Neural cell (in vitro differentiated cells): ENCODE results near the gene FABP7. TPM values are rescaled to one million over a fixed set of nuclear protein-coding genes. Genes with fewer than 3 reads are reported as not detected.
"Not testable (repeated sequence)": the region's sequence is repeated elsewhere in the genome, so short reads cannot be mapped to it uniquely, and the experiment has no call there.

ENCODE experiments used
- H2AFZ ChIP-seq: fragments of 200-600, 300-800 bp; sonication (generic), shearing (Covaris generic); 2 replicates; pipeline ENCODE4 v1.6.0; 2014; ENCODE audit warnings: low read depth, mild to moderate bottlenecking, antibody characterized with exemption, low read length, moderate library complexity
- H3F3A ChIP-seq: fragments of 200-600 bp; shearing (Covaris generic); 2 replicates; pipeline ENCODE4 v1.6.1; 2016; ENCODE audit warnings: mild to moderate bottlenecking, moderate library complexity, mixed read lengths, antibody characterized with exemption, low read length; ENCODE audit not compliant: insufficient read depth, poor library complexity, severe bottlenecking
- H3K27ac ChIP-seq: fragments of 200-600, 300-800 bp; sonication (generic), shearing (Covaris generic); 2 replicates; pipeline ENCODE4 v1.5.1; 2014; ENCODE audit warnings: mild to moderate bottlenecking, low read length, moderate library complexity
- H3K27me3 ChIP-seq: fragments of 300-800, 200-600 bp; sonication (generic), shearing (Covaris generic); 2 replicates; pipeline ENCODE4 v1.6.0; 2014; ENCODE audit warnings: mild to moderate bottlenecking, low read depth, low read length, moderate library complexity; ENCODE audit not compliant: insufficient read depth
- H3K36me3 ChIP-seq: fragments of 300-800, 200-600 bp; sonication (generic), shearing (Covaris generic); 2 replicates; pipeline ENCODE4 v1.5.1; 2014; ENCODE audit warnings: mild to moderate bottlenecking, antibody characterized with exemption, low read length, moderate library complexity; ENCODE audit not compliant: insufficient read depth
- H3K4me2 ChIP-seq: fragments of 300-800, 200-600 bp; sonication (generic), shearing (Covaris generic); 2 replicates; pipeline ENCODE4 v1.6.0; 2014; ENCODE audit warnings: mild to moderate bottlenecking, low read length
- H3K4me3 ChIP-seq: fragments of 300-800, 200-600 bp; sonication (generic), shearing (Covaris generic); 2 replicates; pipeline ENCODE4 v1.5.1; 2014; ENCODE audit warnings: mild to moderate bottlenecking, low read length, moderate library complexity
- H3K79me2 ChIP-seq: fragments of 200-600 bp; shearing (Covaris generic); replicated peaks from 2 replicates; pipeline ENCODE4 v1.6.0; 2014; ENCODE audit warnings: mild to moderate bottlenecking, low read length, moderate library complexity; ENCODE audit not compliant: insufficient read depth
- H3K9ac ChIP-seq: fragments of 300-800, 200-600 bp; sonication (generic), shearing (Covaris generic); 2 replicates; pipeline ENCODE4 v1.6.1; 2016; ENCODE audit warnings: mild to moderate bottlenecking, low read length, mixed read lengths
- H3K9me2 ChIP-seq: fragments of 200-600 bp; shearing (Covaris generic); 2 replicates; pipeline ENCODE4 v1.6.1; 2016; ENCODE audit warnings: mild to moderate bottlenecking, low read length, mixed read lengths; ENCODE audit not compliant: insufficient read depth
- H3K9me3 ChIP-seq: fragments of 200-600, 300-800 bp; sonication (generic), shearing (Covaris generic); 2 replicates; pipeline ENCODE4 v1.6.1; 2016; ENCODE audit warnings: mild to moderate bottlenecking, mixed run types, low read length, moderate library complexity, mixed read lengths
- H4K20me1 ChIP-seq: fragments of 200-600 bp; shearing (Covaris generic); 2 replicates; pipeline ENCODE4 v1.6.1; 2016; ENCODE audit warnings: mild to moderate bottlenecking, mixed run types; ENCODE audit not compliant: insufficient read depth
- EP300 ChIP-seq: fragments of 450-650 bp; conservative IDR thresholded peaks from 2 replicates; pipeline ENCODE4 v1.6.1; 2014; ENCODE audit warnings: antibody characterized with exemption, mild to moderate bottlenecking, moderate library complexity; ENCODE audit not compliant: poor library complexity, severe bottlenecking
- EZH2 ChIP-seq: fragments of 200-600, 300-800 bp; shearing (Covaris generic), sonication (generic); IDR thresholded peaks from 2 replicates; pipeline ENCODE4 v1.6.1; 2014; ENCODE audit warnings: antibody characterized with exemption, low read length, borderline replicate concordance, mild to moderate bottlenecking; ENCODE audit not compliant: insufficient read depth, poor library complexity, severe bottlenecking
- MXI1 ChIP-seq: fragments of 450-650 bp; conservative IDR thresholded peaks from 2 replicates; pipeline ENCODE4 v1.6.1; 2014; ENCODE audit warnings: antibody characterized with exemption, mild to moderate bottlenecking; ENCODE audit not compliant: poor library complexity, severe bottlenecking
- POLR2AphosphoS5 ChIP-seq: IDR thresholded peaks from 2 replicates; pipeline ENCODE4 v1.6.1; 2012
- RAD21 ChIP-seq: fragments of 450-650 bp; conservative IDR thresholded peaks from 2 replicates; pipeline ENCODE4 v1.6.1; 2014; ENCODE audit warnings: antibody characterized with exemption, mild to moderate bottlenecking, moderate library complexity
- REST ChIP-seq: IDR thresholded peaks from 2 replicates; pipeline ENCODE4 v1.6.1; 2012; ENCODE audit warnings: borderline replicate concordance
- SMC3 ChIP-seq: fragments of 450-650 bp; conservative IDR thresholded peaks from 2 replicates; pipeline ENCODE4 v1.6.1; 2014; ENCODE audit warnings: antibody characterized with exemption, mild to moderate bottlenecking, moderate library complexity; ENCODE audit not compliant: poor library complexity
- TAF1 ChIP-seq: IDR thresholded peaks from 2 replicates; pipeline ENCODE4 v1.6.1; 2012; ENCODE audit warnings: low read depth
- polyA plus RNA-seq: library from polyadenylated mRNA; depleted of rRNA; stranded (reverse); fragments of >200 nt; gene quantifications from 2 replicates; pipeline ENCODE4 v1.2.3, GENCODE V29; 2014
- TF ChIP-seq, protein P1 (sequence below): fragments of 450-650 bp; IDR thresholded peaks from 2 replicates; pipeline ENCODE4 v1.5.1; 2014; ENCODE audit warnings: antibody characterized with exemption, mild to moderate bottlenecking, moderate library complexity; ENCODE audit not compliant: poor library complexity, severe bottlenecking

Gene FABP7
- polyA plus RNA-seq, 1 donor from 2014 or later = 37.2 TPM

DNA sequence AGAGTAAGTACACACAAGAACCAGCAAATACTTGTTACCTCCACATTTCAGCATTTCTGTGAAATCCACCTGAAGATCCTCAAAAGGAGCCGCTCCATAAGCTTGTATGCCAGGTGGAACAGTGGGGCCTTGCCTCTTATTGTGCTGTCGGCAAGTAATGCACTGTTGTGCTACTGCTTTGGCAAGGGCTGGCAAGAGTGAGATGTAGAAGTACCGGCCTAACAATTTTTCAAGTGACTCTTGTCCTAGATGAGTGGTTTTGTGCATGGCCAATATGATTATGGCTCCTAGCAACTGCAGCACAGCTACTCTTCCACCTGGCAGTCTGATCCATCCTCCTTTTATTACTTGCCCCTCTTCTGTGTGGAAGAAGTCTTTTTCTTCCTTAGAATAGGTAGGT is 34.7 kb upstream of the FABP7 start:
- H4K20me1 ChIP-seq, H3K36me3 ChIP-seq, H2AFZ ChIP-seq, H3K79me2 ChIP-seq, H3K9ac ChIP-seq, H3K4me2 ChIP-seq, H3K9me2 ChIP-seq, H3K27me3 ChIP-seq, H3K4me3 ChIP-seq, H3K27ac ChIP-seq, H3K9me3 ChIP-seq, H3F3A ChIP-seq: not testable (repeated sequence)

- Histone ChIP-seq H3K36me3 (no peaks in the 10 kb centered on the region), H3K79me2 (no peaks in the 10 kb centered on the region), H3K9me2 (no peaks in the 10 kb centered on the region), H3K4me3 (no peak overlapping the region), H4K20me1 (no peaks in the 10 kb centered on the region), H2AFZ (no peak overlapping the region), H3K27ac (no peak overlapping the region), H3K9me3 (no peaks in the 10 kb centered on the region), H3F3A (no peaks in the 10 kb centered on the region), H3K4me2 (no peak overlapping the region), H3K9ac (no peak overlapping the region), H3K27me3 (no peaks in the 10 kb centered on the region)
- TF ChIP-seq EP300 (no peak), POLR2AphosphoS5 (no peak), TAF1 (no peak), REST (no peak), SMC3 (no peak)
These were observed 32.8 kb upstream of the FABP7 start for GRCh38 chr6:122746688-122747087.

- Histone ChIP-seq H4K20me1 (no peaks in the 10 kb centered on the region), H2AFZ (no peak overlapping the region), H3K9me3 (no peaks in the 10 kb centered on the region), H3K9me2 (no peaks in the 10 kb centered on the region), H3K4me2 (no peak overlapping the region), H3K27me3 (no peaks in the 10 kb centered on the region), H3K79me2 (no peaks in the 10 kb centered on the region), H3K9ac (no peak overlapping the region), H3F3A (no peaks in the 10 kb centered on the region), H3K27ac (no peak overlapping the region), H3K4me3 (no peak overlapping the region), H3K36me3 (no peaks in the 10 kb centered on the region)
- TF ChIP-seq SMC3 (no peak), RAD21 (no peak), TAF1 (no peak), MXI1 (no peak), REST (no peak), EZH2 (no peak), POLR2AphosphoS5 (no peak), EP300 (no peak)
- TF ChIP-seq, protein P1, sequence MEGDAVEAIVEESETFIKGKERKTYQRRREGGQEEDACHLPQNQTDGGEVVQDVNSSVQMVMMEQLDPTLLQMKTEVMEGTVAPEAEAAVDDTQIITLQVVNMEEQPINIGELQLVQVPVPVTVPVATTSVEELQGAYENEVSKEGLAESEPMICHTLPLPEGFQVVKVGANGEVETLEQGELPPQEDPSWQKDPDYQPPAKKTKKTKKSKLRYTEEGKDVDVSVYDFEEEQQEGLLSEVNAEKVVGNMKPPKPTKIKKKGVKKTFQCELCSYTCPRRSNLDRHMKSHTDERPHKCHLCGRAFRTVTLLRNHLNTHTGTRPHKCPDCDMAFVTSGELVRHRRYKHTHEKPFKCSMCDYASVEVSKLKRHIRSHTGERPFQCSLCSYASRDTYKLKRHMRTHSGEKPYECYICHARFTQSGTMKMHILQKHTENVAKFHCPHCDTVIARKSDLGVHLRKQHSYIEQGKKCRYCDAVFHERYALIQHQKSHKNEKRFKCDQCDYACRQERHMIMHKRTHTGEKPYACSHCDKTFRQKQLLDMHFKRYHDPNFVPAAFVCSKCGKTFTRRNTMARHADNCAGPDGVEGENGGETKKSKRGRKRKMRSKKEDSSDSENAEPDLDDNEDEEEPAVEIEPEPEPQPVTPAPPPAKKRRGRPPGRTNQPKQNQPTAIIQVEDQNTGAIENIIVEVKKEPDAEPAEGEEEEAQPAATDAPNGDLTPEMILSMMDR = no peak
These were observed 31.9 kb upstream of the FABP7 start for GRCh38 chr6:122747573-122747972.

DNA sequence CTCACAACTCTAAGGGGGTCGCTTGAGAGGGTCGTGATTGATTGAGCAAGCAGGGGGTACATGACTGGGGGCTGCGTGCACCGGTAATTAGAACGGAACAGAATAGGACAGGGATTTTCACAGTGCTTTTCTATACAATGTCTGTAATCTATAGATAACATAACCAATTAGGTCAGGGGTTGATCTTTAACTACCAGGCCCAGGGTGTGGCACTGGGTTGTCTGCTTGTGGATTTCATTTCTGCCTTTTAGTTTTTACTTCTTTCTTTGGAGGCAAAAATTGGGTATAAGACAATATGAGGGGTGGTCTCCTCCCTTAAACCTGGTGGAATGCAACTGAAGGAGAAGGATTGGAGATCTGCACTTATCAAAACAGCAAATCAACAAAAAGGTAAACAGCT is 30.6 kb upstream of the FABP7 start:
- not testable (repeated sequence) for H3K36me3 ChIP-seq, H4K20me1 ChIP-seq, H3K79me2 ChIP-seq, H3F3A ChIP-seq, H3K27me3 ChIP-seq, H2AFZ ChIP-seq, H3K27ac ChIP-seq, H3K4me2 ChIP-seq, H3K9me3 ChIP-seq, H3K4me3 ChIP-seq, H3K9ac ChIP-seq, H3K9me2 ChIP-seq
